Activated B cell treated with CpG ODN at 0.5 μM for 24 hours (primary cell): ENCODE results near the gene C16orf74. TPM values are rescaled to one million over a fixed set of nuclear protein-coding genes. Genes with fewer than 3 reads are reported as not detected.

ENCODE experiments used
- ATAC-seq: fragments of 200-7000 bp; cut with Tn5 transposase; one replicate; pipeline ENCODE4 v1.10.0; 2021; ENCODE audit warnings: low read depth, mild to moderate bottlenecking, moderate library complexity
- CTCF ChIA-PET: fragments of 350-600 bp; sonication (Branson Sonifier 250); formaldehyde crosslinking; loops from one replicate; lab custom pipeline; 2021; ENCODE audit warnings: antibody characterized with exemption; lab: Charles Lee
- POLR2A ChIA-PET: fragments of 350-600 bp; sonication (Branson Sonifier 250); formaldehyde crosslinking; loops from one replicate; lab custom pipeline; 2021; ENCODE audit warnings: antibody characterized with exemption; lab: Charles Lee
- DNase-seq: peaks from one replicate; pipeline ENCODE4 v3.0.0; 2022
- H3K27ac Mint-ChIP-seq: one replicate; pipeline ENCODE4 v1.8.0; 2020; ENCODE audit warnings: mixed read lengths
- H3K27me3 Mint-ChIP-seq: one replicate; pipeline ENCODE4 v1.8.0; 2021; ENCODE audit warnings: mixed read lengths
- H3K36me3 Mint-ChIP-seq: one replicate; pipeline ENCODE4 v1.8.0; 2021; ENCODE audit warnings: low read depth, mixed read lengths
- H3K4me1 Mint-ChIP-seq: one replicate; pipeline ENCODE4 v1.8.0; 2021; ENCODE audit warnings: mixed read lengths
- H3K4me3 Mint-ChIP-seq: one replicate; pipeline ENCODE4 v1.8.0; 2020; ENCODE audit warnings: mild to moderate bottlenecking, mixed read lengths
- H3K9me3 Mint-ChIP-seq: one replicate; pipeline ENCODE4 v1.8.0; 2020; ENCODE audit warnings: mixed read lengths
- intact Hi-C: fragments of 100-400 bp; cut with micrococcal nuclease; formaldehyde crosslinking; loops from one replicate; pipeline ENCODE4 v1.15.1; 2024
- total RNA-seq: library from RNA; stranded (reverse); gene quantifications from 2 replicates; pipeline ENCODE4 v1.2.3, GENCODE V29; 2022
- TF ChIP-seq, protein P1 (sequence below): fragments of 200-600 bp; IDR thresholded peaks from one replicate; pipeline ENCODE4 v1.8.0; 2022; ENCODE audit warnings: antibody characterized with exemption, mild to moderate bottlenecking

The C16orf74 gene
- total RNA-seq, 1 donor from 2014 or later = 18.3 TPM

DNA sequence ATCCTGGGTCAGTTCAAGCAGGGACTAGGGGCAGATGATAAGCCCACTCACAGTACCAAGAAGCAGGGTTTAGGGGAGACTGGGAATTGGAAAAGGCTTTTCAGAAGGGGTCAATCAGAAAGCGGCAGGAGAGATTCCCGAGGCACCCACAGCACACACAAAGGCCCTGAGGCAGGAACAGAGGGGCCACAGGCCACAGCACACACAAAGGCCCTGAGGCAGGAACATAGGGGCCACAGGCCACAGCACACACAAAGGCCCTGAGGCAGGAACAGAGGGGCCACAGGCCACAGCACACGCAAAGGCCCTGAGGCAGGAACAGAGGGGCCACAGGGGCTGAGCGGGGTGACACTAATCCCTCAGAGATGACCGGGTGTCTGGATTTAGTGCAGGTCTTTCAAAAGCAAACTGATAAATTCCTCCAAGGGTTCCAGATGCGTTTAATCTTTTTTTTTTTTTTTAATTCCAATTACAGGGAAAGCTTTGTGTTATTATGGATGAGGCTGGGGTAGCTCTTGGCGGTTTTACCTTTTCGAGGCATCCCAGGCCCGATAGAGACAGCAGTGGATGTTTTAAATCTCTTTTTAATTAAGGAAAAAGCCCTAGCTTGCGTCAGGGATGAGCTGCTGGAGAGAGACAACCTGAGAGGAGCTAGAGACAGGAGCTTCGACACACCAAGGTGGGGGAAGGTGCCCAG lies 31.1 kb downstream of the C16orf74 start:
- Mint-ChIP-seq H3K27ac (no peak overlapping the region), H3K36me3 (peaks cover 11% of the 10 kb centered on the region), H3K4me3 (no peak overlapping the region), H3K4me1 (peaks cover 18% of the 10 kb centered on the region), H3K27me3 (no peaks in the 10 kb centered on the region), H3K9me3 (no peaks in the 10 kb centered on the region)
- intact Hi-C loops = loop anchor here (2.0 to 5.0 kb wide), 4 partner anchors 239 to 417 kb away; no protein-coding TSS in a partner anchor
- DNase-seq (no peak), ATAC-seq (no peak)
- TF ChIP-seq, protein P1, sequence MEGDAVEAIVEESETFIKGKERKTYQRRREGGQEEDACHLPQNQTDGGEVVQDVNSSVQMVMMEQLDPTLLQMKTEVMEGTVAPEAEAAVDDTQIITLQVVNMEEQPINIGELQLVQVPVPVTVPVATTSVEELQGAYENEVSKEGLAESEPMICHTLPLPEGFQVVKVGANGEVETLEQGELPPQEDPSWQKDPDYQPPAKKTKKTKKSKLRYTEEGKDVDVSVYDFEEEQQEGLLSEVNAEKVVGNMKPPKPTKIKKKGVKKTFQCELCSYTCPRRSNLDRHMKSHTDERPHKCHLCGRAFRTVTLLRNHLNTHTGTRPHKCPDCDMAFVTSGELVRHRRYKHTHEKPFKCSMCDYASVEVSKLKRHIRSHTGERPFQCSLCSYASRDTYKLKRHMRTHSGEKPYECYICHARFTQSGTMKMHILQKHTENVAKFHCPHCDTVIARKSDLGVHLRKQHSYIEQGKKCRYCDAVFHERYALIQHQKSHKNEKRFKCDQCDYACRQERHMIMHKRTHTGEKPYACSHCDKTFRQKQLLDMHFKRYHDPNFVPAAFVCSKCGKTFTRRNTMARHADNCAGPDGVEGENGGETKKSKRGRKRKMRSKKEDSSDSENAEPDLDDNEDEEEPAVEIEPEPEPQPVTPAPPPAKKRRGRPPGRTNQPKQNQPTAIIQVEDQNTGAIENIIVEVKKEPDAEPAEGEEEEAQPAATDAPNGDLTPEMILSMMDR = no peak
- ChIA-PET CTCF (interaction anchor here (0.9 to 3.0 kb wide), 6 partner anchors 27 to 61 kb away, joined by 4 to 9 read pairs (median 7); partner anchors contain the start of gene C16orf74), POLR2A (interaction anchor here (0.7 to 1.6 kb wide), 3 partner anchors 11 to 36 kb away, joined by 3 to 8 read pairs (median 3); no protein-coding TSS in a partner anchor)

DNA sequence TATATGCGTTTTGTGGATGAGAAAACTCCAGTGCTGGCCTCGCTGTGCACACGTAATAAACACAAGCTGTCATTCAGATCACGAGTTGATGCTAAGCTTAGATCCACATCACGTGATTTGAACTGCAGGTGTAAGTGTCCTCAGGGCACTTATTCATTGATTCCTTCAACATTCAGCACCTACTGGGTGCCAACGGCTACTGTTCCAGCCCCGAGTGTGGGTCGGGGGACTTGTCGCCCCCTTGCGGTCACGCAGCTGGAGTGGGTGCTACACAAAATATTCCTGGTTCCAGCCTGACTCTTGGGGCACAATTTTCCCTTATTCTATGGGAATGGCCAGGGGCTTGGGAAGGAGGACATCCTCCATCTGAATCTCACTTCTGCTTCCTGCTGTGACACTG lies 32.2 kb downstream of the C16orf74 start:
- ATAC-seq = no peak
- TF ChIP-seq, protein P1 = no peak
- no peaks in the 10 kb centered on the region for H3K27me3 Mint-ChIP-seq
- peaks cover 18% of the 10 kb centered on the region for H3K4me1 Mint-ChIP-seq
- no peak overlapping the region for H3K4me3 Mint-ChIP-seq
- CTCF ChIA-PET = interaction anchor here (0.8 to 3.0 kb wide), 11 partner anchors 28 to 160 kb away, joined by 3 to 9 read pairs (median 5); partner anchors contain the start of gene C16orf74
- peaks cover 6% of the 10 kb centered on the region for H3K36me3 Mint-ChIP-seq
- POLR2A ChIA-PET = interaction anchor here (0.6 to 1.6 kb wide), 2 partner anchors 12 to 37 kb away, joined by 8 read pairs; no protein-coding TSS in a partner anchor
- peak; percentile 23 for DNase-seq
- H3K27ac Mint-ChIP-seq = no peak overlapping the region
- intact Hi-C loops = loop anchor here (1.0 to 5.0 kb wide), 10 partner anchors 29 to 421 kb away; partner anchors contain the start of genes COX4I1 and EMC8
- H3K9me3 Mint-ChIP-seq = no peaks in the 10 kb centered on the region

DNA sequence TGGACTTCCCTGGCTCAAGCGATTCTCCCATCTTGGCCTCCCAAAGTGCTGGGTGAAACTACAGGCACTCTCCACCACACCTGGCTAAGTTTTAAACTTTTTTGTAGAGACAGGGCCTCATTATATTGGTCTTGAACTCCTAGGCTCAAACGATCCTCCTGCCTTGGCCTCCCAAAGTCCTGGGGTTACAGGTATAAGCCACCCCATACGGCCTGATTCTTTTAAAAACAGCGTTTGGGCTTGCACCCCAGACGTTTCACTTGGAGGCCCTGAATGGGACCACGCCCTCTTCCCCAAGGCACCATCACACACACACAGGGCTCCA lies 32.8 kb downstream of the C16orf74 start:
- POLR2A ChIA-PET = interaction anchor here (1.6 kb wide), 1 partner anchor 38 kb away, joined by 8 read pairs; no protein-coding TSS in a partner anchor
- H3K36me3 Mint-ChIP-seq = peaks cover 8% of the 10 kb centered on the region

DNA sequence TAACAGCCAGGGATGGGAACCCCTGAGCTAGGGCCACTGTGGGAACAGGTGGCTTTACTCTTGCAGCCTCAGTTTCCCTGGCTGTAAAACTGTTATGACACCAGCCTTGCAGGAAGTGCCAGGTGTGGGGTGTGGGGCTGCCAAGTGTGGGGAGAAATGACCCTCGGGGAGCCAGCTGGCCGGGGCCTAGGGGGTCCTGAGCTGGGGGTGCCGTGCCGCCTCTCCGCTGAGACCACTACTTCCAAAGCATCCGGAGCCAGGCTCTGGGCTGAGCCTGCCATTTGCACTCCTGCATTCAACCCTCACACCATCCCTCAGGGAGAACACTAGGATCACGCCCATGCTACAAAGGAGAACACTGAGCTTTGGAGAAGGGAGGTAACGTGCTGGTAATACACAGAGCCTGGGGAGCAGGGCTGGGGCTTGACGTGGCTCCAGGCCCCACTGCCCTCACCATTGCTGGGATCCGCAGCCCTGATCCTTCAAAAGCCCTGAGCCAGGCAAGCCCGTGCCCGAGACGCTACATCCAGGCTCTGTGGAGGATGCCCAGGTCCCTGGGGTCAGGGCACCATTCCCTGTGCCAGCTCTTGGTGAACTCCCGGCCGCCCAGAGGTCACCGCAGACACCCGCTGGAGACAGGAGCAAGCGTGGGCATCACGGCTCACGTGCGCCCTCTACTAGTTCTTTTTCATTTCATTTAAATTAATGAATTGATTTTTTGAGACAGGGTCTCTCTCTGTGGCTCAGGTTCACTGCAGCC lies 33.3 kb downstream of the C16orf74 start:
- H3K36me3 Mint-ChIP-seq = peaks cover 14% of the 10 kb centered on the region
- intact Hi-C loops = loop anchor here (1.0 to 5.0 kb wide), 10 partner anchors 28 to 420 kb away; partner anchors contain the start of genes COX4I1 and EMC8
- no peaks in the 10 kb centered on the region for H3K9me3 Mint-ChIP-seq
- no peaks in the 10 kb centered on the region for H3K27me3 Mint-ChIP-seq
- no peak overlapping the region for H3K27ac Mint-ChIP-seq
- DNase-seq = peak; percentile 38
- no peak overlapping the region for H3K4me3 Mint-ChIP-seq
- ATAC-seq = peak; percentile 57
- ChIA-PET CTCF (interaction anchor here (0.9 to 3.0 kb wide), 13 partner anchors 9 to 349 kb away, joined by 3 to 12 read pairs (median 5); no protein-coding TSS in a partner anchor), POLR2A (no interaction called here)
- TF ChIP-seq, protein P1 = no peak
- peaks cover 18% of the 10 kb centered on the region for H3K4me1 Mint-ChIP-seq

More for the DNA sequence above, 32.8 kb downstream of the C16orf74 start:
- H3K27ac Mint-ChIP-seq = no peak overlapping the region
- H3K9me3 Mint-ChIP-seq = no peaks in the 10 kb centered on the region
- peaks cover 18% of the 10 kb centered on the region for H3K4me1 Mint-ChIP-seq
- ATAC-seq = no peak
- TF ChIP-seq, protein P1 = no peak
- no peak for DNase-seq
- CTCF ChIA-PET = interaction anchor here (1.0 to 3.0 kb wide), 14 partner anchors 28 to 349 kb away, joined by 3 to 12 read pairs (median 6); no protein-coding TSS in a partner anchor
- intact Hi-C loops = loop anchor here (1.0 to 5.0 kb wide), 10 partner anchors 29 to 421 kb away; partner anchors contain the start of genes COX4I1 and EMC8
- H3K4me3 Mint-ChIP-seq = no peak overlapping the region
- H3K27me3 Mint-ChIP-seq = no peaks in the 10 kb centered on the region
